HG03439 (cell line): ENCODE data around the gene ZSWIM1.

ENCODE experiments used
- ATAC-seq: cut with Tn5 transposase; IDR thresholded peaks from one replicate; pipeline ENCODE4 v1.9.1; 2021; ENCODE audit warnings: mild to moderate bottlenecking, moderate library complexity; ENCODE audit not compliant: unreplicated experiment

The ZSWIM1 gene

GRCh38 chr20:45880988-45881788 lies at the start of gene ZSWIM1:
Gene ZSWIM1 (plus strand): TSS chr20:45881227. CDS start chr20:45882593, 1,366 bp downstream.
- ATAC-seq: peak; percentile 95

- no peak for ATAC-seq
Observed at GRCh38 chr20:45832619-45833018, 48.4 kb upstream of the ZSWIM1 start.

- ATAC-seq: no peak
Observed at GRCh38 chr20:45833030-45833882, 47.8 kb upstream of the ZSWIM1 start, which contains the start of gene SNX21. Gene SNX21 (plus strand): TSS chr20:45833799. CDS start chr20:45833920, 121 bp downstream.

GRCh38 chr20:45833883-45834796 lies 46.9 kb upstream of the ZSWIM1 start:
- no peak for ATAC-seq

GRCh38 chr20:45834797-45835161 lies 46.2 kb upstream of the ZSWIM1 start:
- no peak for ATAC-seq

- no peak for ATAC-seq
Observed at GRCh38 chr20:45835329-45835765, 45.7 kb upstream of the ZSWIM1 start.

GRCh38 chr20:45835825-45836224 lies 45.2 kb upstream of the ZSWIM1 start:
- no peak for ATAC-seq

- no peak for ATAC-seq
Observed at GRCh38 chr20:45836841-45837240, 44.2 kb upstream of the ZSWIM1 start.

GRCh38 chr20:45840700-45841198 lies 40.3 kb upstream of the ZSWIM1 start:
- no peak for ATAC-seq

- ATAC-seq: no peak
Observed at GRCh38 chr20:45841407-45842129, 39.5 kb upstream of the ZSWIM1 start.

- no peak for ATAC-seq
Observed at GRCh38 chr20:45842169-45842812, 38.7 kb upstream of the ZSWIM1 start.

GRCh38 chr20:45843506-45843905 lies 37.5 kb upstream of the ZSWIM1 start:
- no peak for ATAC-seq

GRCh38 chr20:45845452-45845851 lies 35.6 kb upstream of the ZSWIM1 start:
- no peak for ATAC-seq

- ATAC-seq: no peak
Observed at GRCh38 chr20:45848421-45848820, 32.6 kb upstream of the ZSWIM1 start.

GRCh38 chr20:45848969-45849582 lies 32.0 kb upstream of the ZSWIM1 start:
- ATAC-seq: no peak

GRCh38 chr20:45850238-45850637 lies 30.8 kb upstream of the ZSWIM1 start:
- ATAC-seq: no peak

- no peak for ATAC-seq
Observed at GRCh38 chr20:45850926-45851325, 30.1 kb upstream of the ZSWIM1 start.

- no peak for ATAC-seq
Observed at GRCh38 chr20:45851501-45851900, 29.5 kb upstream of the ZSWIM1 start.

- ATAC-seq: no peak
Observed at GRCh38 chr20:45852326-45852725, 28.7 kb upstream of the ZSWIM1 start.
